NCI-H510A (cell line): ENCODE results near the gene C20orf144.
A peak's percentile ranks its signal among the peaks of the same experiment; 100 is the strongest.

ENCODE experiments used
- DNase-seq: peaks from one replicate; lab custom pipeline; 2025; lab: John Stamatoyannopoulos, UW

The C20orf144 gene

DNA sequence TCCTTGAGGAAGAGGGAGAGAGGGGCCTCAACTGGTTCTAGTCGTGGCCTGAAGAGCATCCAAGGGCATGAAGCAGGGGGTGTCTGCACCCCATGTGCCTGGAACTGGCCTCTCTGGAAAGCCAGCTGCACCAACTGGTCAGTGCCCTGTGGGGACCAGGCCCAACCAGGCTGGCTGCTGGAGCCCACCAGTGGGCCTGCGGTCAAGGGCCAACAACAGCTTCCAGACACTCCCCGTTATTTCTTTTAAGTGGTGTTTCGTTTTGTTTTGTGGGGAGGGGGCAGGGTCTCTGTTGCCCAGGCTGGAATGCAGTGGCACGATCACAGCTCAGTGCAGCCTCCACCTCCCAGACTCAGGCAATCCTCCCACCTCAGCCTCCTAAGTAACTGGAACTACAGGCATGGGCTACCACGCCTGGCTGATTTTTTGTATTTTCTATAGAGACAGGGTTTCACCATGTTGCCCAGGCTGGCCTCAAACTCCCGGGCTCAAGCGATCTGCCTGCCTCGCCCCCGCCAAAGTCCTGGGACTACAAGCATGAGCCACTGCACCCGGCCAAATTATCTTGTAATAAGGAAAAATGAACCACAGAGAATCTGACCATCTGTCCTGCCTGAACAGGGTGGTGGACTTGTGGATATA, 11.9 kb upstream of the C20orf144 start:
- DNase-seq: no peak

- peak; percentile 76 for DNase-seq
These were observed 11.2 kb upstream of the C20orf144 start for GRCh38 chr20:33650753-33651561.

DNA sequence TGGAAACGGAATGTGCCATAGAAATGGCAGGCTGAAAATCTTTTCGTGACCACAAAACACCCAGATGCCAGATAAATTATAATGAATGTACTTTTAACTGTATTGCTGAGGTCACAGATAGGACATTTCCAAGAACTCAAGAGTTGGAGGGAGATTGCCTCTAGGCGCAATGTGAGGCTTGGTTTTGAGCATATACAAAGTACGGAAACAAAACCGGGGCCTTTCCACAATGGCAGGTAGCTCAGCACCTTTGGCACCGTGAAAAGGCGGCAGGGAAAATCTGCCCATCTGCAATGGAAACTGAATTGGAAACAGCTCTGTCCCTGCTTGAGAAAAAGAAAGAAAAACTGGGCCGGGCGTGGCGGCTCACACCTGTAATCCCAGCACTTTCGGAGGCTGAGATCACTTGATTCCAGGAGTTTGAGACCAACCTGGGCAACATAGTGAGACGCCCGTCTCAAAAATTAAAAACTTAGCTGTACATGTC, 10.5 kb upstream of the C20orf144 start:
- DNase-seq: no peak

DNA sequence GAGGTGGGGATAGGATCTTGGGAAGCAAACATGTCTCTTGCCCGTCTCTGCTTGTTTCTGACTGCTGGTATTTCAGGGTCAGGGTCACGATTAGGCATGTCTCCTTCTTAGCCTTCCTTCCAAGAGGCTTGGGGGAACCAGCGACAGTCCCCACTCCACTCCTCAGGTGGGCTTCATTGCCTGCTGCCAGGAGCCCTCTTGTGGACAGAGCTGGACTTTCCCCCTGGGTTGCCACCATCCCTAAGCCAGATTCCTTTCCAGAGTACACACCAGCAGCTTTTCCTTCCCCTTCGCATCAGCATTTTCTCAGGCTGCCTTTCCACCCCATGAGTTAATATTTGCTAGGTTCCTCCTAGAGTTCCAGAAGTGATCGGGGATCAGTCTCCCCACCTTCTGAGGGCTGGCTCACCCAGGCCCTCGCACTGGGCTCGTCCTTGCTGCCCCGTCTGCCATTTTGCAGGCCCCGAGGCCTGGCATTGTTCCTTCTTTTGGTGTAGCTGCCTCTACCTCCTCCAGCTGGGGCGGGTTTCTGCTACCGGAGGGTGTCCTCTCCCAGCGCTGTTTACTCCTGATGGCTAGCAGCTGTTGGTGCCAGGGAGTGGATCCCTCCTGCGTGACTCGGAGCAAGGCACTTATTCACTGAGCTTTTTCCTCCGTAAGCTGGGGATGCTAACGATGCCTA, 8.8 kb upstream of the C20orf144 start:
- peak; percentile 59 for DNase-seq

GRCh38 chr20:33653900-33654596, 8.1 kb upstream of the C20orf144 start:
- peak; percentile 97 for DNase-seq

- DNase-seq: peak; percentile 42
These were observed 7.4 kb upstream of the C20orf144 start for GRCh38 chr20:33654680-33655161.

GRCh38 chr20:33655164-33655563, 7.0 kb upstream of the C20orf144 start:
- DNase-seq: no peak

GRCh38 chr20:33656010-33656782, 5.9 kb upstream of the C20orf144 start:
- no peak for DNase-seq

DNA sequence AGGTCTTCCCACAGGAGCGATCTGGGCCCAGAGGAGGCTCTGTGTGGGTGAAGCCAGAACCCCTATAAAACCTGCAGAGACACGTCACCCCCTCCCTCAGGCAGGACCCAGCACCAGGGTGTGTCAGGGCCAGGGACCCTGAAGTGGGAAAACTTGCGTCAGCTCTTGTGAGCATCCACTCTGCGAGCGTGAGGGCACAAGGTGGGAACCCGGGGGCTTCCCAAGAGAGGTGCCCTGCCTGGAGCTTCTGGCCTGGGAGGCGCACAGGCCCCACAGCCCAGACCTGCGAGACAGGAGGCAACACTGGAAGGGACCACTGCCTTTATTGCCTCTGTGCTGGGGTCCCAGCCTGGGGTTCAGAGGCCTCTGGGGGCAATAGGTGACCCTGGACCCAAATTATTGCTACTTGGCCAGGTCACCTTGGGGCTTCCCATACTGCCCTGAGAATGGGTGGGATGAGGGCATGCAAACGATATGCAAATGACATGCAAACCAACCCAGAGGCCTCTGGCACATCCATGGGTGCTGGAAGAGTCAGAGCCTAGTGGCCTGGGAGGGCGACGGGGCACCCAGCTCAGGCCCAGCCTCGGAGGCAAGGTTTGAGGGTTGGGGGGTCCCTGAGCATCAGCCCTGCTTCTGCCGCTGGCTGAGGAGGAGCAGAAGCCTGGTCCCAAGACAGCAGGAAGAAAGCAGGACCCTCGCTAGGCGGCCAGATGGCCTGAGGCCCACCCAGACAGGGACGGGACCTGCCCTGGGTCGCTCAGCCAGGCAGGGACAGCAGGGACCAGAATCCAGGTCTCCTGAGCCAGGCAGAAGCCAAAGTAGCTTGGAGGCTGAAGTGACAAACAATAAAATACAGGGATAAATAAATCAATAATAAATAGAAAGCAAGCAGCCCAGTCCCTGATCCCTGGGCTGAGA, 5.1 kb upstream of the C20orf144 start:
- no peak for DNase-seq

GRCh38 chr20:33657704-33658095, 4.4 kb upstream of the C20orf144 start:
- DNase-seq: no peak

DNA sequence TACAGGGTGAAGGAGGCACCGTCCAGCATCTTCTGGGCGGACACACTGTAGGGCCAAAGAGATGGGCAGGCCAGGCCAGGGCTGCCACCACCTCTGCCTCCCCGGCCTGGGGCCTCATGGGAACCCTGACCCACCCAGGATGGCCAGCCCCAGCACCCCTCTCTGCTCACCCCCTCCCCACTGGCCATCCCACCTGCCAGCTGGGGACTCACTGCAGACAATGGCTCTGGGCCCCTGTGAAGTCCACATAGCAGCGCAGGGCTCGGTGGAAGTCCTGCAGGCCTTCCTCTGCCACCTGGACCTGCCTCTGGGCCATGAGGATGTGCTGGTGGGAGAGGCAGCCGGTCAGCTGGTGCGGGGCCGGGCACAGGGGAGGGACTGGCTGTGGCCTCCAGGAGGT, 3.6 kb upstream of the C20orf144 start:
- no peak for DNase-seq

DNA sequence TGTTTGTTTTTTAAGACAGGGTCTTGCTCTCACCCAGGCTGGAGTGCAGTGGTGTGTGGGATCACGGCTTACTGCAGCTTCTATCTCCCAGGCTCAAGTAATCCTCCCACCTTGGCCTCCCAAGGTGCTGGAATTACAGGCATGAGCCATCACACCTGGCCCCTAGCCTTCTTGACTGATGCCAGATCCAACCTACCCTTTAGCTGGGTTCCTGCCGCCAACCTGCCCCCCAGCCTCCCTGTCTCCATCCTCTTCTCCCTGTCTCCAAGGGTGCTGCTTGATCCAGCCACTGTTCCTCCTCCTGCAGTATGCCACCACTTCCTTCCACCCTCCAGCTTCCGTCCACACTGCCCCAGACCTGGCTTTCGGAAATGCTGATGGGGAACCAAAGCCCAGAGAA, 3.2 kb upstream of the C20orf144 start:
- no peak for DNase-seq

DNA sequence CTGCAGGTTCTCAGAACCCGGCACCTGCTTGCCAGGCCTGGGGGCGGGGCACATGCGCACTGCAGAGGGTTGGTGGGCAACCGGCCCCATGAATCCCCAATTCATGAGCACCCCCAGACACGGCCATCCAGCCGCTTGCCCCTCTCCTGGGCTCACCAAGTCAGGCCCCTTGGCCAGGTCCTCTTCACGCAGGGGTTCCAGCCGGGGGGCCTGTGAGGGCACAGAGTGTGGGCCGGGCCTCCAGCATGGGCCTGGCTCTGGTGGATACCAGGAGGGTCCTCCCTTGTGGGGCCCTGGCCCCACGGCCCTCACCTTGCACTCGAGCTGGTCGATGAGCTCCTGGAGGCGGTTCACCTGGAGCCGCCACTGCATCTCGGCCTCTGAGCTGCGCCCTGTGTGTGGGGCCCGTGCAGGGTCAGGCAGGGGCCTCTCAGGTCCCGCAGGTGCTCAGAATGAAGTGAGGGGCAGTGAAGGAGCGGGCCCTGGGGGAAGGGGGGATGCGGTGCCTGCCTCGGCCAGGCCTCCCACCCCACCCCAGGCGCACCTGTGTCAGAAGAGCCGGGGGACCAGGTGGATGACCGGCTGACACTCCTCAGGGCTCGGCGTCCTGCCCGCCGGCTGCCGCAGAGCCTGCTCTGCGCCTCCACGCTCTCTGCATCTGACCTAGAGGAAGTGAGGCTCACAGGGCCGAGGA, 2.6 kb upstream of the C20orf144 start:
- DNase-seq: no peak

DNA sequence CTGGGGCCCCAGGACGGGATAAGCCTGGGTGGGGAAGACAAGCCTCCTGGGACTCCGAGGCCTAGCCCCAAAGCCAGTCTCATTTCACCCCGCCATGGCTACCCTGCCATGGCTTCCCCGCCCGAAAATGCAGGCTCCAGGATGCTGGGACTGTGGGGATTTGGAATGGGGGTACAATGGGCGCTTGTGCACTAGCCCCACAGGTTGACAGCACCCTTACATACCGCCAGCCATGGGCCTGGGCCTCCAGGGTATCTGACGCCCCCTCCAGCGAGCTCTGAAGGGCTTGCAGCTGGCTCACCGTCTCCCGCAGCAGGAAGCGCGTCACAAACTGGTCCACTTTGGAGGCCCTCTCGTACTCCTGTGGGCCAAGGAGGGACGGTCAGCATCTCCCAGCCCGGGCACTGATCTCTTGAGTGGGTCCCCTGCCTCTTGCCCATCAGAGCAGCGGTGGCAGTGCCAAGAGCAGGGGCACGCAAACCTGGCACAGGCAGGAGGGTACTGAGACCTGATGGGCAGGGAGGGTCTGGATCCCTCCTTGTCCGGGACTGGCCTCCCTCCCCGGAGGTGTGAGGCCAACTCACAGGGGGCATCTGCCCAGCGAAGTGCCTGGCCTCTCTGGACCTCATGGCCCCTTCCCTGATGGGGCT, 2.0 kb upstream of the C20orf144 start:
- no peak for DNase-seq

- DNase-seq: no peak
These were observed 1.5 kb upstream of the C20orf144 start for GRCh38 chr20:33660685-33661058.

- DNase-seq: peak; percentile 65
These were observed 1.3 kb downstream of the C20orf144 start for GRCh38 chr20:33663161-33664084.

- DNase-seq: no peak
These were observed 2.1 kb downstream of the C20orf144 start for GRCh38 chr20:33664085-33664761.
